Measurements from ENCODE around the gene APBA2.

DNA sequence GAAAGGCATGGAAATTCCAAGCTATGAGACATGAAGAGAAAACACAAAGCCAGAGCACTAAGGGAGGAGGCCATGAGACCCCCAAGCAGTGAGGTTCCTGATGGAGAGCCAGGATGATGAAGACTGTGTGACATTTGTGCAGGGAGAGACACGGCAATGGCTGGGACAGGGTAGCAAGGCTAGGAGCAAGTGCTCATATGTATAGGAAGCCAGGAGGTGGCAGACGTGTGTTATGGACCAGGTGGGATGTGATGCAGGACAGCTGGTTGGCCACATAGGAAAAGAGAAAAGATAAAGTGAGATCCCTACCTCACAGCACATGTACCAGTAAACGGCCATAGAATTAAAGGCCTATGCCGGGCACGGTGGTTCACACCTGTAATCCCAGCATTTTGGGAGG, 112.7 kb downstream of the APBA2 start:
- TF ChIP-seq POLR2A (IDR thresholded peaks at IDR 0.05): no peak
- TF ChIP-seq, protein P1, sequence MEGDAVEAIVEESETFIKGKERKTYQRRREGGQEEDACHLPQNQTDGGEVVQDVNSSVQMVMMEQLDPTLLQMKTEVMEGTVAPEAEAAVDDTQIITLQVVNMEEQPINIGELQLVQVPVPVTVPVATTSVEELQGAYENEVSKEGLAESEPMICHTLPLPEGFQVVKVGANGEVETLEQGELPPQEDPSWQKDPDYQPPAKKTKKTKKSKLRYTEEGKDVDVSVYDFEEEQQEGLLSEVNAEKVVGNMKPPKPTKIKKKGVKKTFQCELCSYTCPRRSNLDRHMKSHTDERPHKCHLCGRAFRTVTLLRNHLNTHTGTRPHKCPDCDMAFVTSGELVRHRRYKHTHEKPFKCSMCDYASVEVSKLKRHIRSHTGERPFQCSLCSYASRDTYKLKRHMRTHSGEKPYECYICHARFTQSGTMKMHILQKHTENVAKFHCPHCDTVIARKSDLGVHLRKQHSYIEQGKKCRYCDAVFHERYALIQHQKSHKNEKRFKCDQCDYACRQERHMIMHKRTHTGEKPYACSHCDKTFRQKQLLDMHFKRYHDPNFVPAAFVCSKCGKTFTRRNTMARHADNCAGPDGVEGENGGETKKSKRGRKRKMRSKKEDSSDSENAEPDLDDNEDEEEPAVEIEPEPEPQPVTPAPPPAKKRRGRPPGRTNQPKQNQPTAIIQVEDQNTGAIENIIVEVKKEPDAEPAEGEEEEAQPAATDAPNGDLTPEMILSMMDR (IDR thresholded peaks at IDR 0.05): no peak

Measured in heart left ventricle (tissue), 13 donors.